Ishikawa (cell line): ENCODE data around the gene UCP1.

Source experiments
- CEBPB ChIP-seq: IDR thresholded peaks from 2 replicates; pipeline ENCODE4 v1.6.1; 2012
- EGR1 ChIP-seq: IDR thresholded peaks from 2 replicates; pipeline ENCODE4 v1.6.1; 2012
- EP300 ChIP-seq: IDR thresholded peaks from 2 replicates; pipeline ENCODE4 v1.6.1; 2012; ENCODE audit warnings: borderline replicate concordance
- REST ChIP-seq: IDR thresholded peaks from 2 replicates; pipeline ENCODE4 v1.6.1; 2012; ENCODE audit warnings: low read depth, mild to moderate bottlenecking

GRCh38 chr4:140571620-140572019 lies 2.9 kb upstream of the UCP1 start:
- TF ChIP-seq EGR1 (no peak), CEBPB (no peak), REST (no peak), EP300 (no peak)
